NCI-H2029 treated with DMSO at 0.1 percent for 48 hours (cell line): ENCODE data around the gene TEX28.
"Not testable (repeated sequence)": the region's sequence is repeated elsewhere in the genome, so short reads cannot be mapped to it uniquely, and the experiment has no call there.

ENCODE experiments used
- DNase-seq: peaks from one replicate; lab custom pipeline; 2025; lab: John Stamatoyannopoulos, UW

Gene TEX28

DNA sequence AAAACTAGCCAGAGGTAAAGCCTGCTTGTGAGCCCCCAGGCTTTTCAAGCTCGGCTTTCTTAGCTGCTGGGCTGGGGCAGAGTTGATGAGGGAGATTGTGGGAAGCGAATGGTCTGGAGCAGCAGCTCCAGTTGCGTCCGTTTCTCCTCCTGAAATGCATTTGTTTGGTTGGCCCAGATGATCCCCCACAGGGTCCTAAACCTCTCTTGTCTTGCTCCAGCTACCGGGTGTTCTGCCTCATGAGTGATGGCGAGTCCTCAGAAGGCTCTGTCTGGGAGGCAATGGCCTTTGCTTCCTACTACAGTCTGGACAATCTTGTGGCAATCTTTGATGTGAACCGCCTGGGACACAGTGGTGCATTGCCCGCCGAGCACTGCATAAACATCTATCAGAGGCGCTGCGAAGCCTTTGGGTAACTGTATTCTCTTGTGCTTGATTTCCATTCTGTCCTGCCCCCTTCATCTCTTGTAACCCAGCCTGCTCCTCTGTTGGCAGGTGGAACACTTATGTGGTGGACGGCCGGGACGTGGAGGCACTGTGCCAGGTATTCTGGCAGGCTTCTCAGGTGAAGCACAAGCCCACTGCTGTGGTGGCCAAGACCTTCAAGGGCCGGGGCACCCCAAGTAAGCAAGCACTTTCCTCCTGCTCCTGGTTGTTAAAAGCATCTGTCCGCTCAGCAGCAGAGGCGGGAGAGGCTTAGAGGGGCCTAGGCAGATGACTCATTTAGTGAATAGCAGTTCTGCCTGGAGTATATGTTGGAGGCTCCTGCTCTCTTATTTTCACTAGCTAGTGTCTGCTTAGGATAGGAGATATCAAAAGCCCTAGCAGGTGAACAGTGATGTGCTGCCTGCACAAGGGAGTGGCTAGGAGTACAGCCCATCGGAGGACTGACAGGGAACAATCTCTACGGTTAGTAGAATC is 16.0 kb upstream of the TEX28 start:
- DNase-seq = no peak

DNA sequence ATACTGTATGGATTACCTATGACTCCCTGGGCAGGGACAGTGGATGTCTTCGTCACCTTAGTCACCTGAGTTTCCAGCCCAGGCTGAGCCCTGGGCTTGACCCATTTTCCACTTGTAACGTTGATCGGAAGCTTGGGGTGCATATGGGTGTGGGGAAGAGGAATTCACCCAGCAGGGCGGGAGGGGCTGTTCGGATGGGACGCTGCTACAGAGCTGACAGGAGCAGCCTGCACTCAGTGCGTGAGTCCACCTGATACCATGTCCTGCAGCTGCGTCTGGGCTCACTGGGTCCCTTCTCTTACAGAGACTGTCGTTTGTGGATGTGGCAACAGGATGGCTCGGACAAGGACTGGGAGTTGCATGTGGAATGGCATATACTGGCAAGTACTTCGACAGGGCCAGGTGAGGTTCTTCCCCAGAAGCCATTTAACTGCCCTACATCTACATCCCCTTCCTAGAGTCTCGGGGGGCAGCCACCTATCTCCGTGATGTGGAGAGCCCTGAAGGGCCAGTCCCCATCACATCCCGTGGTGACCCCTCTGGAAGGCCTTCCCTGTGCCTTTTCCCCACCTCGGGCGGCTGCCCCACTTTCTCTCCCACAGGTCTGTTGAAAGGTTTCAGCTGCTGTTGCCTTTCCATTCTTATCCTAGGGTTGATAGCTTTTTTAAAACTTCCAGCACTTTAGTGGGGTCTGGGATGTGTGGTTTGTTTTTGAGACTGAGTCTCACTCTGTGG is 14.3 kb upstream of the TEX28 start:
- no peak for DNase-seq

DNA sequence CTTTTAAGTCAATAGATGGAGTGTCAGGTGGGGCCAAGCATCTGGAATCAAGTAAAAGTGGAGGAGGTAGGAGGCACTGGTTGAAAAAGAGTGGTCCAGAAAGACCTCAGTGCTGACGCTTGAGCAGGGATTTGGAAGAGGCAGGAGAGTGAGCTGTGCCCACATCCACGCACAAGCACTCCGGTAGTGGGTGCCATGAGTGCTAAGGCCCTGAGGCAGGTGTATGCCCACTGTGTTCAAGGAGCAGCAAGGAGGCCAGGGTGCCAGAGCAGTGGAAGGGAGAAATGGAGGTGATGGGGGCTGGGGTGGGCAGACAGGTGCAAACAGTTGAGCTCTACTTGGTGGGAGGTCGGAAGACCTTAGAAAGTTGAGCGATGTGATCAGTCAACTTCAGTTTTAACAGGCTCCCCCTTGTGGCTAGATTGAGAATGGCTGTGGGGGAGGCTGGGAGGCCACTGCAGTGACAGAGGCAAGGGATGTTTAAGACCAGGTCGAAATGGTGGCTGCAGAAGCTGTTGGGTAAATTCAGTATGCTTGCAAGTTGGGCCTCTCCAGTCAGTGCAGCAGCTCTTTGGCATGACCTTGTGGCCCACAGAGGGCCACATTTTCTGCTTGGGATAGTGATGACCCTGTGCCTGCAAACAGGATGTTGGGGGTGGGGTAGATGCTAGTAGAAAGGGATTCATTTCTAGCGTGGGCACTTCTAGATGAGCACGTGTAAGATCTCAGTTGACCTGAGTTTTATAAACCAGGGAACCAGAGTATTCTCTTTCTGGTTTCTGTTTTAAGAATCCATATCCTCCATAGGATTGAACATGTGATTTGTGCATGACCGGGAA is 13.4 kb upstream of the TEX28 start:
- DNase-seq = no peak

DNA sequence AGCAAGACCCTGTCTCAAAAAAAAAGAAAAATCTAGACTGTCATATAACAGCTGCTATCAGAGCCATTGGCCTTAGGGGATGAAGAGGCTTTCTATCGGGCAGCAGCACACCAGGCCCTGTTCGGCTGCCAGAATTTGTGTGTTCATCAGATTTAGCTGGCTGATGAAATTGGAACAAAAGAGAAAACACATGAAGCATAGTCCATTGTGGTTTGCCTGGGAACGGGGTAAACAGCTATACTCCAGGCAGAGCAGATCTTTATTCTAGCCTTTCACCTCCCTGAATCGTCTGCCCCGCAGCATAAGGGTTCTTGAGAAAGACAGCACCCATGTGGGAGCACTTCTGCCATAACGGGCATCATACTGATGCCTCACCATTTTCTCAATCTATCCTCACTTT is 12.3 kb upstream of the TEX28 start:
- no peak for DNase-seq

DNA sequence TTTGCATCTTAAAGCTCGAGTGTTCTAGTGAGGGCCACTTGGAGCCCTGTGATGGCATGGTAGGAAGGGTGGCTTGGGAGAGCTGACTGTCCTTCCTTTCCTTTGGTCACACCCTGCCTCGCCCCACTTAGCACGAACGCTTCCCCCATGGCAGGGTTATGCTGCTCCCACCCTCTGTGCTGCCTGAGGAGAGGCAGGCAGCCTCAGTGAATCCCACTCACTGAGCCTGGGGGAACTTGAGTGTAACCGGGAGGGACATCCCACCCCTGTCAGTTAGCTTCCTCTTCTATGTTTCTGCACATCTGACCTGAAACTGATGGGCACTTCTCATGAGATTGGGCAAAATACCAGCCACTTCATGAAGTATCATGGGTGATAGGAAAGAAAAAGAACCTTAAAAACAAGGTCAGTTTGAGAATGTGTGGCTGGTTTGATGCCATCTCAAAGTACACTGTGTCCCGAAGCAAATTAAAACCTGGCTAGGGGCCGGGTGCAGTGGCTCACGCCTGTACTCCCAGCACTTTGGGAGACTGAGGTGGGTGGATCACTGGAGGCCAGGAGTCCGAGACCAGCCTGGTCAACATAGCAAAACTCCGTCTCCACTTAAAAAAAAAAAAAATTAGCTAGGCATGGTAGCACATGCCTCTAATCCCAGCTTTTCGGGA is 10.7 kb upstream of the TEX28 start:
- DNase-seq = no peak

DNA sequence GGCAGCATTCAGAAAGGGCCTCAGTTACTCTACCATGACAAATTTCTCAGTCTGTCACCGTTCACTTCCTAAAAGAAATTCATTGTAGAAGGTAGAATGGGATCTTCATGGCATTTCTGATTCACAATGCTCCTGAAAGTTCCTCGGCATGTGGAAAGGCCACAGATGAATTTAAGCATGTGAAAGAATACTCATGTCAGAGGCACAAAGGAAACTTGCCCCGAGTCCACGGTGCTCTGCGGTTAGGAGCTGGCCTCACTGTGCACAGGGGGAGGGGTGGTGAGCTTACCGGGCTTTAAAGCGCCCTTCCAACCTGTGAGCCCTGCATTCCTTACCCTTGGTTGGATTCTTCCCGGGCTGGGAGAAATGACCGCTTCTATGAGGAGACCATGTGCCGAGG is 9.9 kb upstream of the TEX28 start:
- no peak for DNase-seq

DNA sequence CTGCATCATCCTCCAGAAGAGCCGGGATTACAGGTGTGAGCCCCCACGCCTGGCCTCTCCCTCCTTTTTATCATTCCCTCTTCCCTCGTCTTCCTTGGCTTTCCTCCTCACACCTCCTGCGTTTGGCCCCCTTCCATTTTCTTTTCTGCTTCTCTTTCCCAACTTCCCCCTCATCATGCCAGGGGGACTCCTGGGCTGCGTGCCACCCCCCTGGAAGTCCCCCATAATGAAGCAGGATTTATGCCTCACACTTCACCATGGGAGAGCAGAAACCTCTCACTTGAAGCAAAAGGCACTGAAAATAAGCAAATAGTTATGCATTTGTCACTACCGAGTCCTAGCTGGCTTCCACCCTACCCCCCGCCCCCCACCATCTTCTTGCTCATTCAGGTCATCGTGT is 8.6 kb upstream of the TEX28 start:
- no peak for DNase-seq

DNA sequence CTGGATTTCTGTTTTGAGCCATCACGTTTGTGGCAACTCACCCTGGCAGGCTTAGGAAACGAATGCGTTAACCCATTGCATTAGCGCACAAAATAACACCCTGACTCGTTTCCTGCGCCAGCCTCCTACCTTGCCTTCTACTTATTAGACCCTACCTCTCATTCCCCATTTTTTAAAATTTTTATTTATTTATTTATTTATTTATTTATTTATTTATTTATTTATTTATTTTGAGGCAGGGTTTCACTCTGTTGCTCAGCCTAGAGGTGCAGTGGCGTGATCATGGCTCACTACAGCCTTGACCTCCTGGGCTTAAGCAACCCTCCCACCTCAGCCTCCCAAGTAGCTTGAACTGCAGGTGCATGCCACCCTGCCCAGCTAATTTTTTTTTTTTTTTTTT is 8.1 kb upstream of the TEX28 start:
- DNase-seq = not testable (repeated sequence)

DNA sequence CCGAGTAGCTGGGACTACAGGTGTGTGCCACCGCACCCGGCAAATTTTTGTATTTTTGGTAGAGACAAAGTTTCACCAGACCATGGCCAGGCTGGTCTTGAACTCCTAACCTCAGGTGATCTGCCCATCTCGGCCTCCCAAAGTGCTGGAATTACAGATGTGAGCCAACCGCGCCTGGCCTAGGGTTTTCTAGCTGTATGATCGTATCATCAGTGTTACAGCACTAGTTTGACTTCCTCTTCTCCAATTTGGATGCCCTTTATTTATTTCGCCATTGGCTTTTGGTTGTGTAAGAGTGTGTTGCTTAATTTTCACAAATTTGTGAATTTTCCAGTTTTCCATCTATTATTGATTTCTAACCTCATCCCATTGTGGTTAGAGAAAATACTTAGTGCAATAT is 5.9 kb upstream of the TEX28 start:
- no peak for DNase-seq

DNA sequence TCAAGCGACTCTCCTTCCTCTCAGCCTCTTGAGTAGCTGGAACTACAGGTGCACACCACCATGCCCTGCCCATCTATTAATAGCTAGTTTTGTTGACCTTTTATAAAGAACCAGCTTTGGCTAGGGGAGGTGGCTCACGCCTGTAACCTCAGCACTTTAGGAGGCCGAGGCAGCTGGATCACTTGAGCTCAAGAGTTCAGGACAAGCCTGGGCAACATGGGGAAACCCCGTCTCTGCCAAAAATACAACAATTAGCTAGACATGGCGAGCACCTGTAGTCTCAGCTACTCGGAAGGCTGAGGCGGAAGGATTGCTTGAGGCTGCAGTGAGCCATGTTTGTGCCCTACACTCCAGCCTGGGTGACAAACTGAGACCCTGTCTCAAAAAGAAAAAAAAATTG is 3.4 kb upstream of the TEX28 start:
- no peak for DNase-seq

DNA sequence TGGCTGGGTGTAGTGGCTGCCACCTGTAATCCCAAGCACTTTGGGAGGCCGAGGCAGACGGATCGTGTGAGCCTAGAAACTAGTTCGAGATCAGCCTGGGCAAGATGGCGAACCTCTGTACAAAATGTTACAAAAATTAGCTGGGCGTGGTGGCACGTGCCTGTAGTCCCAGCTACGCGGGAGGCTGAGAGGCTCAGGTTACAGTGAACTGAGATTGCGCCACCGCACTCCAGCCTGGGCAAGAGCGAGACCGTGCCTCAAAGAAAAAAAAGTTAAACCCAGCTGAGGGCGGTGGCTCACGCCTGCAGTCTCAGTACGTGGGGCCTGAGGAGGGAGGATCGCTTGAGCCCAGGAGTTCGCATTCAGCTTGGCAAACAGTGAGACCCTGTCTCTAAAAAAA is 1.8 kb upstream of the TEX28 start:
- DNase-seq = no peak

DNA sequence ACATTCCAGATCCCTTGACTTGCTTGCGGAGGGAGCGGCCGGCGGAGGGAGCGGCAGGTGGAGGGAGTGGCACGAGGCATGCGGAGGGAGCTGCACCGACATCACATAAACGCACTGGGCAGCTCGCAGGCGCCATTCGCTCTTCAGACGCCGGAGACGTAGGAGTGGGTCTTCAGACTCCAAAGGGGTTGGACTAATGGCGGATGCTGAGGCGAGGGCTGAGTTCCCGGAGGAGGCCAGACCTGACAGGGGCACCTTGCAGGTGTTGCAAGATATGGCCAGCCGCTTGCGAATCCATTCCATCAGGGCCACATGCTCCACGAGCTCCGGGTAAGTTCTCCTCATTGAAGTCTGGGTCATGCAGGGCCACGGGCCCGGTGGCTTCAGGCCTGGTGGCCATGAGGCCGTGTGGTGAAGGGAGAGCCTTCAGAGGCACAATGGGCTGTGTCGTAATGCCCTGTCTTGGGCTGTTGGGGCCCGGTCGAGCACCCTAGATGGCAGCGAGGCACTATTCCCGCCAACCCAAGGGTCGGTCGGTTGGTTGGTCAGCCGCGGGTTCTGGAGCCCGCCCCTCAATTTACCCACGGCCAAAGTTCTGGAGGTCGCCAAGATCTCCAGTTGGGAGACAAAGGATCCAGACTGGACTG is 863 bp upstream of the TEX28 start, which contains the start of gene TKTL1:
Gene TKTL1, plus strand, starts transcription at position 132 of the 647 bp plus-strand sequence. Its CDS starts 65 bp downstream, at position 197.
- DNase-seq = no peak

DNA sequence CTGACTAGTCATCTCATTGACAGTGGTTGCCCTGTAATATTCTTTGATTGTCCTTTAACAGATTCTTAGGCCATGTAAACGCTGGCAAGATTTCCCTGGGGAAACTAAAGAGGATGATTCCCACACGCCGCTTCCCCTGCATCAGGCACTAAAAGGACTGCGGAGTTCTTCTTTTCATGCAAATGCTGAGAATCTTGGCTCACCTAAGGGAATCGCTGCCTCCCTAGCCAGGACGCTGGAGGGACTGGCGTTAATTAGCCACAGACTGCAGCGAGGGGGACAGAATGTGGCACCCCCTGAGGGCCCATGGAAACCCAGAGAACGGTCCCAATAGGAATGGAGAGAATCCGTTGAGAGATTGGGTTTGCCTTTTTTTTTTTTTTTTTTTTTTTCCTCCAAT is 8.5 kb downstream of the TEX28 start:
- DNase-seq = not testable (repeated sequence)

DNA sequence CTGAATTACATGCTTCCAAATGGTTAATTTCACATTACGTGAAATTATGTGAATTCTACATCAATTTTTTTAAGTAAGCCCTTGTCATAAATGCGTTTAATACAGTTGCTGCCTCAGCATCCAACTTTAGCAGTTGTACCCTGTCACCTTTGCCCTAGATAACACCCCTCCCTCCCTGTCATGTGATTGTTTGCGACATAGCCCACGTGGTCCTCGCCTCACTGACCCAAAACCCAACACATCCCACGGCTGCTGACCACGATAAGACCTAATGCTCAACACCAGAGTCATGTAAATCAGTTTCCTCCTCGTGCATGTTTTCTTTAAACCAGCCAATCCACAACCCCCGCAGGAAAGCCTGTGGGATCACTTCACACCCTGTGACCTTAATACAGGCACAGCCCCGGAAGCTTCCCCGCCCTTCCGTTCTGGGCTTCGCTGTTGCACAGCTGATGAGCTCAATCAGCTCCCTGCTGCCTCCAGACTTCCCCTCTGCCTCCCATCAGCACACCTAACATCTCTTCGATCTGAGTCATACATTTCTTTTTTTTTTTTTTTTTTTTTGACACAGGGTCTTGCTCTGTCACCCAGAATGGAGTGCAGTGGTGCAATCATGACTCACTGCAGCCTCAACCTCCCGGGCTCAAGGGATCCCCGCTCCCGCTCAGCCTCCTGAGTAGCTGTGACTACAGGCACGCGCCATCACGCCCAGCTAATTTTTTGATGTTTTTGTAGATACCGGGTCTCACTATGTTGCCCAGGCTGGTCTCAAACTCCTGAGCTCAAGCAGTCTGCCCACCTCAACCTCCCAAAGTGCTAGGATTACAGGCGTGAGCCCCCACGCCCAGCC is 10.2 kb downstream of the TEX28 start:
- DNase-seq = not testable (repeated sequence)

DNA sequence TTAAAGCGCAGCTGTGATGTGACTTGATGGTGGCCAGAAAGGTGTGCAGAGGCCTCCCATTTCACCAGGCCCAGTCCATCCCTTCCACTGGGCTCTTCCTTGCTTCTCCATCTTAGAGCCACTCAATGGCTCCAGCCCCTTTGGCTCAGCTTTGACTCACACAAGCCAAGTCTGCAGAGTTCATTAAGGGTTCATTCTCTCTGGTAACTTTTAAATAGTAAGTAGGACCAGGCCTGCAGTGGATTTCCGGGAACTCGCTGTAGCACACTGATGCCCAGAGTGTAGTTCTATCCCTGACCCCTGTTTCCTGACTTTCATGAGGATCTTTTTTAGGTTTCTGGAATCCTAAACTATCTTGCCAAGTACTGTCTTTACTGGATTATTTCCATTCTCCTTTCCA is 25.7 kb downstream of the TEX28 start:
- not testable (repeated sequence) for DNase-seq

DNA sequence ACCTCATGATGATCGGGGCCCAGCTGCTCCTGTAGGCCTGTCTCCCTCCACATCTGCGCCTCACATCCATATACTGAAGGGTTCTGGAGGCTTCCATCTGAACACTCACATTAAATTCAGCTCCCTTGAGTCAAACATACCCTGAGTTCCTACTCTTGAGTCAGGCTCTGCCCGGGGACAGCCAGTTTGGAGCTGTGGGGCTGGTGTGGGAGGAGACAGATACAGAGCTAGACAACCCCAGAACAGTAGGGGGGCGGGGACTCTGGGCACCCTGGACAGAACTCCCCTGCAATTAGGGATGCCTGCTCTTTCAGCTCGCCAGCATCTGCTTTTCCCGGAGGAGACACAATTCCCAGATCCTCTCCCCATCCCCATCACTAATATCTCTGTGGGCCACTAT is 31.9 kb downstream of the TEX28 start:
- DNase-seq = not testable (repeated sequence)

DNA sequence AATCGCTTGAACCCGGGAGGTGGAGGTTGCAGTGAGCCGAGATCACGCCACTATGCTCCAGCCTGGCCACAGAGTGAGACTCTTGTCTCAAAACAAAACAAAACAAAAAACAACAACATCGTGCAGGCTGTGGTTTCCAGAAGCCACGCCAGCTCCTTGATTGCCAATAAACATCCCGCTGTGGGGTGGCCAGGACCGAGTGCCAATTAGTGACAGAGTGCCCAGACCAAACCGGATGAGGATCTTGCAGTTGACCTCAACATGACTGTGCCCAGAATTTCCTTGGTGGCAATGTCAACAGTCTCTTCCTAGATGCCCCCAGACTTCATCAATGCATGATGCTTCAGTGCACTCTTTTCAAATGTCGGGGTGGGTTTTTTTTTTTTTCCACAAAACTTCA is 36.2 kb downstream of the TEX28 start:
- not testable (repeated sequence) for DNase-seq

DNA sequence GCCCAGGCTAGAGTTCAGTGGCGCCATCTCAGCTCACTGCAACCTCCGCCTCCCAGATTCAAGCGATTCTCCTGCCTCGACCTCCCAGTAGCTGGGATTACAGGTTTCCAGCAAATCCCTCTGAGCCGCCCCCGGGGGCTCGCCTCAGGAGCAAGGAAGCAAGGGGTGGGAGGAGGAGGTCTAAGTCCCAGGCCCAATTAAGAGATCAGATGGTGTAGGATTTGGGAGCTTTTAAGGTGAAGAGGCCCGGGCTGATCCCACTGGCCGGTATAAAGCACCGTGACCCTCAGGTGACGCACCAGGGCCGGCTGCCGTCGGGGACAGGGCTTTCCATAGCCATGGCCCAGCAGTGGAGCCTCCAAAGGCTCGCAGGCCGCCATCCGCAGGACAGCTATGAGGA is 37.6 kb downstream of the TEX28 start, which contains the start of gene OPN1MW3:
Gene OPN1MW3, plus strand, starts transcription at position 301 of the 400 bp plus-strand sequence. Its CDS starts 38 bp downstream, at position 339.
- not testable (repeated sequence) for DNase-seq

DNA sequence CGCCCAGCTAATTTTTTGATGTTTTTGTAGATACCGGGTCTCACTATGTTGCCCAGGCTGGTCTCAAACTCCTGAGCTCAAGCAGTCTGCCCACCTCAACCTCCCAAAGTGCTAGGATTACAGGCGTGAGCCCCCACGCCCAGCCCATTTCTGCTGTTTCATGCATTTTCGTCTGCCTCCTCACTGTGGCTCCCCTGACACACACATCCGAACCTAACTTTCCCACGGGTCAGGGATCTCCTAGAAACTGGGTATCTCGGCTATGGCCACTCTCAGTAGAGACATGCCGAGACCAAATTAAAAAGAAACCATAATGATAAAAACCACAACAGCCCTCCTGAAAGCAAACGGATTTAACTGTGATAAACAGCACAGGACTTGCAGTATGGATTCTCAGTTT is 46.8 kb downstream of the TEX28 start:
- not testable (repeated sequence) for DNase-seq
